ENCODE results near the gene RPL28.

RPL28 gene

DNA sequence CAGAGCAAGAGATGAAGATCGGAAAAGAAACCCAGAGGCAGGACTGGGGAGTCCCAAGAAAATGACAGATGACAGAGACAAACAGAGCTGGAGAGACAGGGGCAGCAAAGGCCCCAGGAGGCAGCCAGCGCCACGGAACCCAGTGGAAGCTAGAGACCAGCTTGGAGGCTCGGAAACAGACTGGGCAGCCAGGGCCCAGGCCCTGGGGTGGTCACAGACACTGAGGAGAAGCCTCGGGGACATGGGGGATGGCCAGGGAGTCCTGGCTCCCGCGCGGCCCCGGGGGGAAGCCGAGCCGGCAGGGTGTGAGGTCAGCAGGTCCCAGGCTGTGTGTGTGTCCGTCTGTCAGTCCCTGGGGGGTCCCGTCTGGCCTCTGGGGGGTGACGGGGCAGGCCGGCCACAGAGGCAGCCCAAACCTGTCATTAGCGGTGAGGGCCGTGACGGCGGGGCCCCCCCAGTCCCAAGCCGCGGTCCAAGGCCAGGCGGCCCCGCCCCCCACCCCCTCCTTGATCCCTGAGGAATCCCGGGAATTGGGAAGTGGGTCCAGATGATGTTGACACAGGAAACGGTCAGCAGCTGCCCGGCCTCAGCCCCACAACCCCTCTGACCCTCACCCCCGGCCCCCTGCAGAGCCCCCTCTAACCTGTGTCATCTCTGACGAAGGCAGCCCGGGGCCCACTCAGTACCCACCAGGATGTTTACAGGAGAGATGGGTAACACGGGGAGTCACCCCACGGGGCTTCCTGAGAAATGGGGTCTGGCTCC is 11.6 kb upstream of the RPL28 start:
- DNase-seq (ENCODE audit: low spot score) = no peak

DNA sequence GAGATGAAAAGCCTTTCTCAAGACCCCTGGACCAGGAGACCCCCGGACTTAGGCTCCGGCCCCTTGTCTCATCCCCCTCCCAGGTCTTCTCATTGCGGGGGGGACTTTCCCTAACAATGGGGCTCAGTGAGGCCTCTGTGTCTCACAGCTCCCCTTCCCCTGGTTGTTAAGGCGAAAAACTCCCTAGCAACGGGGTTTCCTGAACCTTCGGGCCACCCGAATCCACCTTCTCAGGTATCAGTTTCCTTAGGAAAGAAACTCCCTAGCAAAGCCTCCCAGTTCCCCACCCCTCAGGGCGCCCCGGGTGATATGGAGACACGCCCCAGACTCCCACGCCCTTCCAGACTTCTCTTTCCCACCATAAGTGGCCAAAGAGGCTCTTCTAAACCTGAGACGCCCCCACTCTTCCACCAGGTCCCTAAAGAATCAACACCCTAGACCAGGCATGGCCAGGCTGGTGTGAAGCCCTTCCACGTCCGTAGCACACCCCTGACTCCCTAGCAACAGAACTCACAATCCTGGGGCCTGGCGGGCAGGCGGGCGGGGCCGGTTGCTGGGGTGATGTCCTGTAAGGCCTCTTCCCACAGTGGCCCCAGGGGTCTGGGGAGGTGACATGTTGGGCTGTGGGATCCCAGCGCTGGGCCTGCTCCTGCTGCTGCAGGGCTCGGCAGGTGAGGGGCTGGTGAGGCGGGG is 9.3 kb upstream of the RPL28 start, which contains the start of gene TMEM190:
Gene TMEM190, plus strand, starts transcription at position 586 of the 693 bp plus-strand sequence. Its CDS starts 28 bp downstream, at position 614.
- DNase-seq (ENCODE audit: low spot score) = no peak

DNA sequence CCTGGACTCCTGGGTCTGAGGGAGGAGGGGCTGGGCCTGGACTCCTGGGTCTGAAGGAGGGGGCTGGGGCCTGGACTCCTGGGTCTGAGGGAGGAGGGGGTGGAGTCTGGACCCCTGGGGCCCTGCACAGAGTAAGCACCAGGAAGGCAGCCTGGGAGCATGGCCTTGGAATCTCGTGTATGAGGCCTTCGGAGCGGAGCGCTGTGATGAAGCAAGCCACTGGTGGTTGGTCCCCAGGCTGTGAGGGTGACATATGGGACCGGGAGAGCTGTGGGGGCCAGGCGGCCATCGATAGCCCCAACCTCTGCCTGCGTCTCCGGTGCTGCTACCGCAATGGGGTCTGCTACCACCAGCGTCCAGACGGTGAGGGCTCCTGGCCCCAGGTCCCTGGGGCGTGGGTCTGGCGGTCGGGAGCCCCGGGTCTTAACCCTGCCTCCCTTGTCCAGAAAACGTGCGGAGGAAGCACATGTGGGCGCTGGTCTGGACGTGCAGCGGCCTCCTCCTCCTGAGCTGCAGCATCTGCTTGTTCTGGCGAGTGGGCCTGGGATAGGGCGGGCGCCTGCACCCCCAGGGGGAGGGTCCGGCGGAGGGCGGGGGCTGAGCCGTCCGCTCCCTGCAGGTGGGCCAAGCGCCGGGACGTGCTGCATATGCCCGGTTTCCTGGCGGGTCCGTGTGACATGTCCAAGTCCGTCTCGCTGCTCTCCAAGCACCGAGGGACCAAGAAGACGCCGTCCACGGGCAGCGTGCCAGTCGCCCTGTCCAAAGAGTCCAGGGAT is 8.2 kb upstream of the RPL28 start:
- no peak for DNase-seq (ENCODE audit: low spot score)

DNA sequence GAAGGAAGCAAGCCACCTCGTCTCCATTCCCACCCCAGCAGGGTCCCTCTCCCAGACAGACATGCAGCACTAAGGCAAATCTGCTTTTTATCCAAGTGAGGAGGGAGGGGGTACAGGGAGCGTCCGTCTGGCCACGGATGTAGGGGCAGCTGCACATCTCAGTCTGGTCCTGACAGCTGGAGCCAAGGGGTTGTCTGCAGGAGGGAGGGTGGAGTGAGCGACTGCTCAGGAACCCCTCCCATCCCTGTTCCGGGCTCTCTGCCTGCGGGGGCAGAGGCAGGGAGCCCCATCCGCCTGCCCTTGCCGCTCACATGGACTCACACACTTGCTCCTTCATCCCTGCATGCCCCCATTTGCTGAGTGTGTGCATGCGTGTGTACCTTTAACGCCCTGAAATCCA is 6.6 kb upstream of the RPL28 start:
- no peak for DNase-seq (ENCODE audit: low spot score)

DNA sequence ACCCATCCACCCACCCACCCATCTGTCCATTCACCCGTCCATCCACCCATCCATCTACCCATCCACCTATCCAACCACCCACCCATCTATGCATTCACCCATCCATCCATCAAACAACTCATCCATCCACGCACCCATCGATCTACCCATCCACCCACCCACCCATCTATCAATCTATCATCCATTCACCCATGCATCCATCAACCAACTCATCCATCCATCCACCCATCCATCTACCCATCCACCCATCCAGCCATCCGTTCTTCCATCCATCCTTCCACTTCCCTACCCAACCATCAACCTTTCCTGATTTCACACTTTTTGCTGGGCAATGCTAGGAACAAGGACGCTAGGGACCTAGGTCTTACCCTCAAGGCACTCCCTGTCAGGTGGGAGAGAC is 3.7 kb upstream of the RPL28 start:
- no peak for DNase-seq (ENCODE audit: low spot score)

DNA sequence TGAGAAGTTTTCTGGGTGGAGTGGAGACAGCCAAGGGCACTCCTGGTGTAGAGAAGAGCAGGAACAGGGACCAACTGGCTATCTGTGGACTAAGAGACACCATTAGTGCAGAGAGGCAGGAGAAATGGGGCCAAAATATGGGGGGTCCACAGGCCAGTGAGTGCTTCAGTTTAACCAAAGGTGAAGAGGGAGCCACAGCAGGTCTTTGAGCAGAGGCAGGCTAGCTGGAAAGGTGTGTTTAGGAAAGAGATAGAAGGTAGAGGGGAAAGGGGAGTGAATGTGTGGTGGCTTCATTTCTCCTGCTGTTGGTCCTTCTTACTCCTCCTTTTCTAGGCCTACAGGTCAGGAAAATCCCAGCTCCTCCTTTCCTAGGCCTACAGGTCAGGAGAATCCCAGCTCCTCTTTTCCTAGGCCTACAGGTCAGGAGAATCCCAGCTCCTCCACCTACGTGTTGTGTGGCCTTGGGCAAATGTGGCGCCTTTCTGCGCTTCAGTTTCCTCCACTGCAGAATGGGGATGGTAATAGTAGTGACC is 3.1 kb upstream of the RPL28 start:
- DNase-seq (ENCODE audit: low spot score) = no peak

- DNase-seq (ENCODE audit: low spot score) = no peak
Measured at GRCh38 chr19:55383279-55384130, 2.2 kb upstream of the RPL28 start.

- DNase-seq (ENCODE audit: low spot score) = peak; percentile 31
Measured at GRCh38 chr19:55384131-55384919, 1.4 kb upstream of the RPL28 start, which contains the start of gene TMEM238. Gene TMEM238 (minus strand): TSS chr19:55384292. CDS start chr19:55384259, 33 bp downstream.

- DNase-seq (ENCODE audit: low spot score) = peak; percentile 93
Measured at GRCh38 chr19:55384920-55385723, 610 bp upstream of the RPL28 start.

DNA sequence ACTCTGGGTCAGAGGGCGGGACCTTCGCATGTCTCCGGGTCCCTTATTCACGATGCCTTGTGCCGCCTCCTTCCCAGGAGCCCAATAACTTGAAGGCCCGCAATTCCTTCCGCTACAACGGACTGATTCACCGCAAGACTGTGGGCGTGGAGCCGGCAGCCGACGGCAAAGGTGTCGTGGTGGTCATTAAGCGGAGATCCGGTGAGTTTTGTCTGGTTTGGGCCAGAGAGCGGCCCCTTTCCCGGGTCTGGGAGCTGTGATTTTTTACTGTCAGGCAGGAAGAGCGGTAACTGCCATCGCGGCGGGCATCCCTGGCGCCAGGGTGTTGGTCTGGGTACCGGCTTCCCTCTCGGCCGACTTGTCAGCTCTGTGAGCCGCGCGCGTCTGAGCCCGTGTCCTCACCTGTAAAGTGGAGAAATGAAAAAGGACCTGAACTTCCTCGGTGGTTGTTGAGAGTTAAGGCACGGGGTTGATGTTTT is 800 bp downstream of the RPL28 start:
- no peak for DNase-seq (ENCODE audit: low spot score)

- no peak for DNase-seq (ENCODE audit: low spot score)
Measured at GRCh38 chr19:55387736-55388497, 2.2 kb downstream of the RPL28 start.

DNA sequence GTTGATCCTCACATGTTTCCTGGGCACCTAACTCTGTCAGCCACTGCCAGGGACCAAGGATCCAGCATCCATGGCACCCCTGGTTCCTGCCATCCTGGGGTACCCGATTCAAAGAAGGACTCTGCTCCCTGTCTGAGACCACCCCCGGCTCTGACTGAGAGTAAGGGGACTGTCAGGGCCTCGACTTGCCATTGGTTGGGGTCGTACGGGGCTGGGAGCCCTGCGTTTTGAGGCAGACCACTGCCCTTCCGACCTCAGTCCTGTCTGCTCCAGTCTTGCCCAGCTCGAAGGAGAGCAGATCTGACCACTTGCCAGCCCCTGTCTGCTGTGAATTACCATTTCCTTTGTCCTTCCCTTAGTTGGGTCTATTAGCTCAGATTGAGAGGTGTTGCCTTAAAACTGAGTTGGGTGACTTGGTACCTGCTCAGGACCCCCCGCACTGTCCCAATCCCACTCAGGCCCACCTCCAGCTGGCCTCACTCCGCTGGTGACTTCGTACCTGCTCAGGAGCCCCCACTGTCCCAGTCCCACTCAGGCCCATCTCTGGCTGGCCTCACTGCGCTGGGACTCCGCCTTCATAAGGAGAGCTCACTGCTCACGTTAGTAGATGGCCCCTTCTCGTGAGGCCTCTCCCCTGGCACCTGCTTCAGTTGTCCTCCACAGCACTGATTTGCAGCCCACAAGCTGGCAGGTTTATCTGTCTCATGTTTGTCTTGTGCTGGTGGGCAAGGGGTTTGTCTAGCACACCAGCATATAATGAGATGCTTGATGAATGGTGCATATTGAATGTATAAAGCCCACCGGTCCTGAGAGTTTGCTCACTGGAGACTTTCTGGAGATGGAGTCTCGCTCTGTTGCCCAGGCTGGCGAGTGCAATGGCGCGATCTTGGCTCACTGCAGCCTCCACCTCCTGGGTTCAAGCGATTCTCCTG is 3.9 kb downstream of the RPL28 start:
- DNase-seq (ENCODE audit: low spot score) = no peak

DNA sequence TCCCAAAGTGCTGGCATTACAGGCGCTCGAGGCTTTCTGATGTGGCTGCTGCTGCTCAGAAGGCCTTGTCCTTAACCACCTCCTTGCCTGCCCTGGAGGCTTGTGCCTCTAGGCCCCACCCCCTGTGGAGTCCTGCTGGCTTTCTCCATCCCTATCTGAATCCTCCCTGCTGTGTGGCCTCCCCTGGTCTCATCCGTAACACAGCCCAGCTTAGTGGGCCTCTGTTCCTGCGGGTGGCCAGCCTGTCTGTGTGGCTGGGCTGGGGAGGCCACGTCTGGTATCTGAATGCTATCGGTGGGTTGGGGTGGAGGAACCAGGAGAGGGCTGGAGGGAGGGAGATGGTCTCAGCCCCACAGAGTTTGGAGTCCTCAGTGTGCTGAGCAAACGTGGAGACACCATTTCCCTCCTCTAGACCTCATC is 4.7 kb downstream of the RPL28 start:
- DNase-seq (ENCODE audit: low spot score) = no peak

DNA sequence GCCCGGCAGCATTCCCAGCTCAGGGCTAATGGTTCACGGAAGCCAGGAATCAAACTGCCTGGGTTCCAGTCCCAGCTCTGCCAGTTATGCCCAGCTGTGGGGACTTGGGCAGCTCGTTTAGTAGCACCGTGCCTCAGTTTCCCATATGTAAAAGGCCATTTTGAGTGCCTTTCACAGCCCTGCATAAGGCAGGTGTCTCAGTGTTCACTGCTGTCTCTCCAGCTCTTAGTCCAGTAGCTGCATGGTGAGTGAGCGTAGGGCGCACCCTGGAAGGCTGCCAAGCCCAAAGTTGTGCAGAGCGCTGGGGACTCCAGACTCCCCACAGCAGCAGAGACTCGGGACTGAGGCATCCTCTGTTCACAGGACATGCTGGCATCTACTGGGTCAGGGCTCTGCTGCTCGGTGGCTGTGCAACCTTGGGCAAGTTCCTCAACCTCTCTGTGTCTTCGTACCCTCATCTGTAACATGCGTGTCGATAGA is 5.5 kb downstream of the RPL28 start:
- DNase-seq (ENCODE audit: low spot score) = peak; percentile 43

DNA sequence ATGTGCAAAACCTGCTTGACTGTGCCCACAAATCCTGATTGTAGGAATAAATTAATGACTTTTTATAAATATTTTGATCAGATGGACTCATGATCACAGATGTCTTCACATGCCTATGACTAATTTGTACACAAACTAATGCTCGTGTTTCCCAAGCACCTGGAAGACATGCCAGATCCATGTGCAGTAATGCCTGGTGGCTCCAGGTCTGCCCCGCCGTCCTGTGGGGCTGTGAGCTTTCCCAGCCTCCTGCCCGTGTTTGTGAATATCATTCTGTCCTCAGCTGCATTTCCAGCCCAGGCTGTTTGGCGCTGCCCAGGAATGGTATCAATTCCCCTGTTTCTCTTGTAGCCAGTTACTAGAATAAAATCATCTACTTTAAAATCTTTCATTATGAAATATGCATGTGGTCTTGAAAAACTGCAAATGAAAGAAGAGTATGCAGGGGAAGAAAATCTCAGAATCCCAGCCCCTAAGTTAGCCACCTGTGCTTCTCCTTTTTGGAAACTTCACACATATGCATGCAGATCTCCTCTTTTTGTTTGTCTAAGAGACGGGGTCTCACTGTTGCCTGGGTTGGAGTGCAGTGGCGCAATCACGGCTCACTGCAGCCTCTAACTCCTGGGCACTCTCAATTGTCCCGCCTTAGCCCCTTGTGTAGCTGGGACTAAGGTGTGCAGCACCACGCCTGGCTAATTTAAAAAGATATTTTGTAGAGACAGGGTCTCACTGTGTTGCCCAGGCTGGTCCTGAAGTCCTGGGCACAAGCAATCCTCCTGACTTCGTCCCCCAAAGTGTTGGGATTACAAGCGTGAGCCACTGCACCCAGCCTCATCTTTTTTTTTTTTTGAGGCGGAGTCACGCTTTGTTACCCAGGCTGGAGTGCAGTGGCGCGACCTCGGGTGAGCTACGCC is 6.2 kb downstream of the RPL28 start:
- DNase-seq (ENCODE audit: low spot score) = no peak
